ENCODE results near the gene GNE. TPM values are rescaled to one million over a fixed set of nuclear protein-coding genes. Genes with fewer than 3 reads are reported as not detected.
"Not testable (repeated sequence)": the region's sequence is repeated elsewhere in the genome, so short reads cannot be mapped to it uniquely, and the experiment has no call there.

Gene GNE
- total RNA-seq, 1 experiment from 2014 or later = 8.4 TPM

GRCh38 chr9:36306471-36307306, 48.4 kb upstream of the GNE start (continued):
- TF ChIP-seq SP1 (IDR thresholded peaks at IDR 0.05; ENCODE audit: low read depth) (no peak), SIN3A (IDR thresholded peaks at IDR 0.05; ENCODE audit: low read depth) (no peak)

- H3K4me3 ChIP-seq (replicated peaks in 1 of 2; ENCODE audit: low read depth in 1 of 2, low read length in 2 of 2); H3K9me2 ChIP-seq (ENCODE audit: insufficient read depth); DNase-seq (ENCODE audit: low read depth, low spot score); H3K79me2 ChIP-seq (ENCODE audit: insufficient read depth, low read length); H2AFZ ChIP-seq (ENCODE audit: low read depth, low read length, poor library complexity, severe bottlenecking); RAD21 ChIA-PET (ENCODE audit: low non-redundant PET in 1 of 2, low total read pairs in 2 of 2, uncharacterized antibody in 2 of 2, unreplicated experiment in 2 of 2); H3K9ac ChIP-seq (ENCODE audit: low read length); POLR2A ChIA-PET; H3K36me3 ChIP-seq (ENCODE audit: control insufficient read depth in 1 of 2, insufficient read depth in 2 of 2, low read length in 2 of 2); BruUV-seq (replicated peaks); H3K9me3 ChIP-seq (ENCODE audit: control insufficient read depth in 1 of 2, insufficient read depth in 1 of 2, low read depth in 1 of 2, low read length in 2 of 2); H3K4me1 ChIP-seq (ENCODE audit: control insufficient read depth in 1 of 2, insufficient read depth in 2 of 2, low read length in 2 of 2); intact Hi-C loops (cut with micrococcal nuclease); H3K27me3 ChIP-seq (ENCODE audit: insufficient read depth, low read length); ATAC-seq; H4K20me1 ChIP-seq (ENCODE audit: insufficient read depth); H3K4me2 ChIP-seq (ENCODE audit: low read length); H3K27ac ChIP-seq (ENCODE audit: low read depth, low read length); CTCF ChIA-PET: not testable (repeated sequence)
Measured at GRCh38 chr9:36304366-36304765, 46.1 kb upstream of the GNE start.

- Histone ChIP-seq H3K4me2 (ENCODE audit: low read length) (no peak overlapping the region), H3K36me3 (ENCODE audit: control insufficient read depth in 1 of 2, insufficient read depth in 2 of 2, low read length in 2 of 2) (no peaks in the 10 kb centered on the region), H3K9me3 (ENCODE audit: control insufficient read depth in 1 of 2, insufficient read depth in 1 of 2, low read depth in 1 of 2, low read length in 2 of 2) (no peaks in the 10 kb centered on the region), H4K20me1 (ENCODE audit: insufficient read depth) (no peaks in the 10 kb centered on the region), H3K27me3 (ENCODE audit: insufficient read depth, low read length) (no peaks in the 10 kb centered on the region), H3K27ac (ENCODE audit: low read depth, low read length) (no peak overlapping the region), H2AFZ (ENCODE audit: low read depth, low read length, poor library complexity, severe bottlenecking) (no peak overlapping the region), H3K79me2 (ENCODE audit: insufficient read depth, low read length) (no peaks in the 10 kb centered on the region), H3K4me3 (replicated peaks in 1 of 2; ENCODE audit: low read depth in 1 of 2, low read length in 2 of 2) (no peak overlapping the region), H3K9me2 (ENCODE audit: insufficient read depth) (no peaks in the 10 kb centered on the region), H3K4me1 (ENCODE audit: control insufficient read depth in 1 of 2, insufficient read depth in 2 of 2, low read length in 2 of 2) (peaks cover 9 to 20% of the 10 kb centered on the region in 2 experiments), H3K9ac (ENCODE audit: low read length) (no peak overlapping the region)
- ChIA-PET RAD21 (ENCODE audit: low non-redundant PET in 1 of 2, low total read pairs in 2 of 2, uncharacterized antibody in 2 of 2, unreplicated experiment in 2 of 2) (no interaction called here), POLR2A (interaction anchor here (0.7 kb wide), 1 partner anchor 11 kb away, joined by 3 read pairs; no protein-coding TSS in a partner anchor), CTCF (no interaction called here)
- no TSS peak for BruUV-seq (replicated peaks)
- no peak for TF ChIP-seq JUND (IDR thresholded peaks at IDR 0.05)
- no peak for TF ChIP-seq EZH2 (IDR thresholded peaks at IDR 0.05)
- TF ChIP-seq SIN3A (IDR thresholded peaks at IDR 0.05; ENCODE audit: low read depth) = no peak
- TF ChIP-seq SP1 (IDR thresholded peaks at IDR 0.05; ENCODE audit: low read depth) = no peak
- TF ChIP-seq POLR2A (IDR thresholded peaks at IDR 0.05; ENCODE audit: borderline replicate concordance, extremely low read depth, insufficient read depth, insufficient read length) = no peak
- TF ChIP-seq YY1 (IDR thresholded peaks at IDR 0.05; ENCODE audit: extremely low read depth, insufficient replicate concordance, low read depth, low read length) = no peak
- TF ChIP-seq EZH2phosphoT487 (IDR thresholded peaks at IDR 0.05; ENCODE audit: borderline replicate concordance) = no peak
- TF ChIP-seq ATF3 (IDR thresholded peaks at IDR 0.05) = no peak
- no peak for TF ChIP-seq FOSL1 (IDR thresholded peaks at IDR 0.05; ENCODE audit: low read depth)
- TF ChIP-seq POLR2AphosphoS5 (IDR thresholded peaks at IDR 0.05; ENCODE audit: low read depth, low read length) = no peak
- no peak for TF ChIP-seq TCF7L2 (IDR thresholded peaks at IDR 0.05; ENCODE audit: borderline replicate concordance, extremely low read depth, insufficient read depth, insufficient read length)
- TF ChIP-seq, protein P1, sequence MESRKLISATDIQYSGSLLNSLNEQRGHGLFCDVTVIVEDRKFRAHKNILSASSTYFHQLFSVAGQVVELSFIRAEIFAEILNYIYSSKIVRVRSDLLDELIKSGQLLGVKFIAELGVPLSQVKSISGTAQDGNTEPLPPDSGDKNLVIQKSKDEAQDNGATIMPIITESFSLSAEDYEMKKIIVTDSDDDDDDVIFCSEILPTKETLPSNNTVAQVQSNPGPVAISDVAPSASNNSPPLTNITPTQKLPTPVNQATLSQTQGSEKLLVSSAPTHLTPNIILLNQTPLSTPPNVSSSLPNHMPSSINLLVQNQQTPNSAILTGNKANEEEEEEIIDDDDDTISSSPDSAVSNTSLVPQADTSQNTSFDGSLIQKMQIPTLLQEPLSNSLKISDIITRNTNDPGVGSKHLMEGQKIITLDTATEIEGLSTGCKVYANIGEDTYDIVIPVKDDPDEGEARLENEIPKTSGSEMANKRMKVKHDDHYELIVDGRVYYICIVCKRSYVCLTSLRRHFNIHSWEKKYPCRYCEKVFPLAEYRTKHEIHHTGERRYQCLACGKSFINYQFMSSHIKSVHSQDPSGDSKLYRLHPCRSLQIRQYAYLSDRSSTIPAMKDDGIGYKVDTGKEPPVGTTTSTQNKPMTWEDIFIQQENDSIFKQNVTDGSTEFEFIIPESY (IDR thresholded peaks at IDR 0.05; ENCODE audit: extremely low read depth, insufficient replicate concordance, low read length) = no peak
- no peak for TF ChIP-seq ZNF274 (IDR thresholded peaks at IDR 0.05; ENCODE audit: low read depth, low read length)
- no peak for TF ChIP-seq CEBPB (IDR thresholded peaks at IDR 0.05; ENCODE audit: low read depth)
- no peak for TF ChIP-seq RAD21 (IDR thresholded peaks at IDR 0.05; ENCODE audit: low read depth)
- intact Hi-C loops (cut with micrococcal nuclease) = no loop called here
- DNase-seq (ENCODE audit: low read depth, low spot score) (no peak), ATAC-seq (no peak)
Measured at GRCh38 chr9:36301227-36301626, 43.0 kb upstream of the GNE start.
